GM21390 (cell line): Measurements from ENCODE around the gene BEST4.
"Not testable (repeated sequence)": the region's sequence is repeated elsewhere in the genome, so short reads cannot be mapped to it uniquely, and the experiment has no call there.

ENCODE experiments used
- ATAC-seq: cut with Tn5 transposase; IDR thresholded peaks from one replicate; pipeline ENCODE4 v1.9.1; 2021; ENCODE audit not compliant: unreplicated experiment

BEST4 gene

DNA sequence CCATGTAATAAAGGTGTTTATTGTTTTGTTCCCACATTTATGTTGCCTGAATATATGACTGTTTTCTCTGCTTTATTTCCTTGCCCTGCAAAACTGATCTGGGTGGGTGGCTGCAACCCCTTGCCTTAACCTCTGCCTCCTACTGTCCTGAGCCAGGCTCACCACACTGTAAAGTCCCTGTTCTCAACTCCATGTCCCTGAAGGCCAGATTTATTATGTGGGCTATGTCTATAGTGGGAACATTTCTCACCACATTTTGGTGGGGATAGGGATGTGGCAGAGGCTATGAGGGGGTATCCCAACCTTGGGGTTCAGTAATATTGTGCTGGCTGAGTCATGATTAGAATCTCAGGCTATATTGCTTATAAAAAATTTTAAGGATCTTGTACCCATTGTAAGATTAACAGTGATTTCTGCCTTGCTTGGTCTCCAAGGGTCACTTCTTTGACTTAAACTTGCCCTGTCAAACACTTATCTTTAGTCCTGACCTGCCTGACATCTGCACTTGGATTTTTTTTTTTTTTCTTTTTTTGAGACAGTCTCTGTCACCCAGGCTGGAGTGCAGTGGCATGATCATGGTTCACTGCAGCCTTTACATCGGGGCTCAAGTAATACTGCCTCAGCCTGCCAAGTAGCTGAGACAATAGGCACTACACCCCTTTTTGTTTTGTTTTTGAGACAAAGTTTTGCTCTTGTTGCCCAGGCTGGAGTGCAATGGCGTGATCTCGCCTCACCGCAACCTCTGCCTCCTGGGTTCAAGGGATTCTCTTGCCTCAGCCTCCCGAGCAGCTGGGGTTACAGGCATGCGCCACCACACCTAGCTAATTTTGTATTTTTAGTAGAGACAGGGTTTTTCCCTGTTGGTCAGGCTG is 9.0 kb downstream of the BEST4 start:
- ATAC-seq, result no peak

DNA sequence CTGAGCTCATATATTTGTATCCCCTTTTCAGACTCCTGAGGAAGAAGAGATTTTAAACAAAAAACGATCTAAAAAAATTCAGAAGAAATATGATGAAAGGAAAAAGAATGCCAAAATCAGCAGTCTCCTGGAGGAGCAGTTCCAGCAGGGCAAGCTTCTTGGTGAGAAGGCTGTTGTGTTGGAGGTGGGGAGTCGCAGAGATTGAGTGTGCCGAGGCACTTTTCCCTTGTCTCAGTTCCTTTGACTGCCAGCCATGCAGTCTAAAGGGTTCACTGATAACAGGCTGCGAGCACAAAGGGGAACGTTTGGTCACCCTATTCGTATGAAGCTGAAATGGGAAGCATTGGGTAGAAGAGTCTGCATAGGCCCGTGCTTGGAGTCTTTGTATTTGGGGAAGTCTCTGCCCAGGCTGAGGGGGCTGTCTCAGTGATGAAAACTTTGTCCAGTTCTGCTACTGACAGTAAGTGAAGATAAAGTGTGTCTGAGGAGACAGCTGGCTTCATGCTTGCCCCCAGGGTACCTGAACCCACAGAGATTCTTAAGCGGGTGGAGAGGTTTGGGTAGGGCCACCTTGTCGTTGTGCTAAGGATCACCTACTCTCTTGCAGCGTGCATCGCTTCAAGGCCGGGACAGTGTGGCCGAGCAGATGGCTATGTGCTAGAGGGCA is 9.9 kb downstream of the BEST4 start:
- no peak for ATAC-seq

DNA sequence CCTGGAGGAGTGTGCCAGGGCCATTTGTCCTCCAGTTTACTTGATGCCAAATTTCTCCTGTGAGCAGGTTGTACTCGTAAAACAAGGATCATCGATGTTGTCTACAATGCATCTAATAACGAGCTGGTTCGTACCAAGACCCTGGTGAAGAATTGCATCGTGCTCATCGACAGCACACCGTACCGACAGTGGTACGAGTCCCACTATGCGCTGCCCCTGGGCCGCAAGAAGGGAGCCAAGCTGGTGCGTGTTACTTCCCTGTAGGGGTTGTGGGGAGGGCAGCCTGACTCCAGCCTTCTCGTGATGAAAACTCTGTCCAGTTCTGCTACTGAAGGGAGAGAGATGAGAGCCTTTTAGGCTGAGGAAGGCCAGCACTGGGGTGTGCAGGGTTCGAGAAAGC is 10.4 kb downstream of the BEST4 start:
- no peak for ATAC-seq

DNA sequence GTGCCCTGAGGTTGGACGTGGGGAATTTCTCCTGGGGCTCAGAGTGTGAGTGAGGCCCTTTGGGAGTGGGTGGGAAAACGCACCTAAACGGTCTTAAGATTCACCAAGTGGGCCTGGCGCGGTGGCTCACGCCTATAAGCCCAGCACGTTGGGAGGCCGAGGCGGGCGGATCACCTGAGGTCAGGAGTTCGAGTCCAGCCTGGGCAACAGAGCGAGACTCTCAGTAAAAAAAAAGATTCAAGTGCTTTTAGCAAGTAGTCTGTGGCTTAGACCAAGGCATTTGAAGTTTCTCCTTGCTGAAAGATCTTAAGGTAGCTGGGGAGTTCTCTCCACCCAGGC is 11.3 kb downstream of the BEST4 start:
- no peak for ATAC-seq

DNA sequence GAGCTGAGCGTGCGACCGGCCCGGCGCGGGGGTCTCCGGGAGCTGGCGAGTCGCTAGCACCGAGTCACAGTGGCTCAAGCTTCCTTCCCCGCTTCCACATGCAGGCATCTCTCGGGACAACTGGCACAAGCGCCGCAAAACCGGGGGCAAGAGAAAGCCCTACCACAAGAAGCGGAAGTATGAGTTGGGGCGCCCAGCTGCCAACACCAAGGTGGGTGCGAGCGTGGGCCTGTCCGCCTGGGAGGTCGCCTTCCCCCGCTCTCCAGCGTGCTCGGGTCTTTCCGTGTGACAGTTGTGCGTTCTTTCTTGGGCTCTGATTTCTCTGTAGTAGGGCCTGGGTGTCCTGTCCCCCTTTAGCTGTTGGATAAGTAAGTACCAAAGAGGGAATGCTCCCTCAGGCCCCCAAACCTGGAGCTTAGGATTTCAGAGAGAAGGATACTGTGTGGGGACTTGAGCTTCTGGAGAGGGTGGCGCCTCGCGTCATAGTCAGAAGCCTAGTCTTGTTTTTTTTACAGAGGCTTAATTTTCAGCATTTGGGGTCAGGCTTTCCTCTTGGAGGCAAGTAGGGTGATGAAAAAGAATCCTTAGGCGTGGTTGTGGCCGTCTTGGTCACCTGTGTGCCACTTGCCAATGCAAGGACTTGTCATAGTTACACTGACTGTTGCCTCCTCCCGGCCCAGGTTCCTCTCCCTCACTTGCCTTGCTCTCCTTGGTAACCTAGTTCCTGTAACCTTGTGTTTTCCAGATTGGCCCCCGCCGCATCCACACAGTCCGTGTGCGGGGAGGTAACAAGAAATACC is 11.8 kb downstream of the BEST4 start:
- peak; percentile 15 for ATAC-seq

DNA sequence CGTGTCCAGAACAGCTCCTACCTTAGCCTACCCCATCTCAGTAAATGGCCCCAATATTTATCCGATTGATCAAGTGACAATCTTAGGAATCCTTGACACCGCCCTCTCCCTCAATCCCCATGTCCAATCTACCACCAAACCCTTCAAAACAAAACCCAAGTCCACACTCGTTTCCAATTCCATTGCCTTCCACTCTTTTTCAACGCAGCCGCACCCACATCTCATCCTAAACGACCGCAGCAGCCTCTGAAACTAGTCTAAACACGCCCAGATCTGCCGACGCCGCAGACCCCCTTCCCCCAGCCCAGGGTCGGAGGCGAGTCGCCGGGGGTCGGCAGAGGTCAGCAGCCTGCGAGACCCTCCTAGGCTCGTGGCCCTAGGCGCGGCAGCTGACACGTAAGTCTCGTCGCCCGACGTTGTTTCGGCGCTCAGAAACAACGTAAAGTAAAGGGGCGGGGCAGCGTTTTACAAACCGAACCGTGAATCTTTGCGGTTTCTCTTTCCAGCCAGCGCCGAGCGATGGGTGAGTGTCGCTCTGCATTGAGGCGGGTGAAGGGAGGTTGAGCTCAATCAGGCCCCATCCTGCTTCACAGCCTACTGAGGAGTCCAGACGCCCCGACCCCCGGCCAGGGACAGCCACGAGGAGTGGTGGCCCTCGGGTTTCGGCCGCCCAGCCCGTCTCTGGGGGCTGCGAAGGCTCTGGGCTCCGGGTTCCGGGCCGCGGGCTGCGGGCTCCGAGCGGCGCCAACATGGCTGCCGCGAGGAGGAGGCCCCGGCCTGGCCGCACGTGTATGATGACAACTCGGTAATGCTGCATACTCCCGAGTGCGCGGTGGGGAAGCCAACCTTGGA is 12.7 kb downstream of the BEST4 start, which contains the start of gene RPS8:
RPS8 (plus strand) TSS at position 463 of the 852 bp plus-strand sequence; CDS start at position 520, 57 bp downstream.
- peak; percentile 89 for ATAC-seq

DNA sequence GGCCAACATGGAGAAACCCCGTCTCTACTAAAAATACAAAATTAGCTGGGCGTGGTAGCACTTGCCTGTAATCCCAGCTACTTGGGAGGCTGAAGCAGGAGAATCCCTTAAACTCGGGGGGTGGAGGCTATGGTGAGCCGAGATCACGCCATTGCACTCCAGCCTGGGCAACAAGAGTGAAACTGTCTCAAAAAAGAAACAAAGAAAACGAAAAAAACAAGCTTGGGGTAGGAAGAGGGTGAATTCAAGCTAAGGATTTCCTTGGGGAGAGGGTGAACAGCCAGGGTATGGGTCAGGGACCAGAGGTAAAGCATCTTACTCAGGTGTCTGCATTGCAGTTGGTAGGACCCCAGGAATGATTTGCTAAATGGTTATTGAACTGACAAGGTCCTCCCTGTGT is 21.5 kb downstream of the BEST4 start:
- ATAC-seq, result not testable (repeated sequence)

DNA sequence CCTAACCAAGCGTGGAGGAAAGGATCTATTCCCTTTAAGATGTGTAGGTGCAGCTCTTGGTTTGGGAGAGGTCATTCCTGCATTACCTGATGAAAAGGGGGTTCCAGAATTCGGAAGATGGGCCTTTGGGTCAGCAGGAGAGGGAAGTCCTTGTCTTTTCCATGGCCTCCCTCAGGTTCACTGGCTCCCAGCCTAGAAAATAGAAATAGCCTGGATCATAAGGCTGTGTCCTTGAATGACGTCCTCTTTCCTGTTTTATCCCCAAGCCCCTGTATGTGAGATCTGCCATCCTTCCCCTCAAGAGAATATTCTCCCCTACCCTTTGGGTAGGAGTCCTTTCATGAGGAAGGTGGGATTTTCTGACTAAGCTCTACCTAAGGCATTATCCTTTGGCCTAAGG is 27.1 kb downstream of the BEST4 start:
- ATAC-seq, result no peak

DNA sequence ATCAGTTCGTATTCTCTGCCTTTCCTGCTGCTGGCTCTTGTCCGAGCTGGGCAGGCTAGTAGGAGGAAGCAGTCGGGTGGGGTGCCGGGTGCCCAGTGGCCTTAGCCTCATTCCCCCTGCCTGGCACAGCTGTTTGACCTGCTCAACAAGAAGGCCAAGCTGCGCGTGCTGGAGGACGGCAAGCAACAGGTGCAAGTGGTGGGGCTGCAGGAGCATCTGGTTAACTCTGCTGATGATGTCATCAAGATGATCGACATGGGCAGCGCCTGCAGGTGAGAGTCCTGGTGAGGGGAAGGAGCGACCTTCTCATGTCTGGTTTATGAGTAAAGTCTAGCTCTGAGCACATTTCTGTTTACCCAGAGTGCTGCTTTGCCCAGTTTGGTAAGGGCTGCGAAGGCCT is 28.9 kb downstream of the BEST4 start:
- no peak for ATAC-seq

DNA sequence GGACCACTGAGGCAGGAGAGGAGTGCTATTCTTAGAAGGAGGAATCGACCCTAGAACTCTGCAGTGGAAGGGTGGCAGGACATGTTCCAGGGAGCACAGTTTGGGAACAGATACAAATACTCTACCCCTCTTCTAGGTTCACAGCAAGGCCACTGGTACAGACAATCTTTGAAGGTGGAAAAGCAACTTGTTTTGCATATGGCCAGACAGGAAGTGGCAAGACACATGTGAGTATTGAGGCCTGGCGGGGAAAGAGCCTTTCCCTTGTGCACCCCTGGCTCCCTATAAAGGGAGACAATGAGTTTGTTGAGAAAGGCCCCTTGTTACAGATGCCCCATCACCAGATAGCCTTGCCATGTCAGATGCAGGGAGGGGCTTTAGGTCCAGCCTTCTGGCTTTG is 30.6 kb downstream of the BEST4 start:
- ATAC-seq, result no peak

DNA sequence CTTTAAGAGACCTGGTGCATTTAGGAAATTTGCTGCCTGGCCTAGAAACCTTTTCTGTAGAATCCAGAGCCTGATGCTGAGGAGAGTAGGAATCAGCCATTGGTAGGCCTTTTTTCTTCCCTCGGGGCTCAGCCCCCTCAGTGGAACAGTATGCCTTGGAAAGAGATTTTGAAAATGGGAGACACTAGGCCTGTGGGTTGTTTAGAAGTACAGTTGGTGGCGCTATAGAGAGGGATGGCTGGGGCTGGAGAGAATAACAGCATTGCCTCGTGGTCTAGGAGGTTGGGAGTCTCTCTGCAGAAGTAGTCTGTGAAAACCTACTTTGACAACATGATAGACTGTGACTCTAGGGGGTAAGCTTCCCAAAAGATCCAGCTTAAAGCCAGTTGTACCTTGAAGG is 40.1 kb downstream of the BEST4 start:
- no peak for ATAC-seq

DNA sequence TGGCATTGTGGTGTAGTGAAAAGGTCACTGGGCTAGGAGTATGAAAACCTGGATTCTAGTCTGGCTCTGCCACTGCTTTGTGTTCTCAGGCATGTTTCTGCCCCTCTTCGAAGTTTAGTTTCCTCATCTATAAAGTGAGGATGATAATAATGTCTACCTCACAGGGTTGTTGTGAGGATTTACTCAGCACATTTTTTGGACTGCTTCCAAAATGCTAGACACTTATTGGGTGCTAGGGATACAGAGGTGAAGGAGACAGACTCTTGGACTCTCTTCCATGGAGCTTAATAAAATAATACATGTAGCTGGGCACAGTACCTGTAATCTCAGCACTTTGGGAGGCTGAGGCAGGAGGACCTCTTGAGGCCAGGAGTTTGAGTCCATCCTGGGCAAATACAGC is 44.8 kb downstream of the BEST4 start:
- no peak for ATAC-seq

DNA sequence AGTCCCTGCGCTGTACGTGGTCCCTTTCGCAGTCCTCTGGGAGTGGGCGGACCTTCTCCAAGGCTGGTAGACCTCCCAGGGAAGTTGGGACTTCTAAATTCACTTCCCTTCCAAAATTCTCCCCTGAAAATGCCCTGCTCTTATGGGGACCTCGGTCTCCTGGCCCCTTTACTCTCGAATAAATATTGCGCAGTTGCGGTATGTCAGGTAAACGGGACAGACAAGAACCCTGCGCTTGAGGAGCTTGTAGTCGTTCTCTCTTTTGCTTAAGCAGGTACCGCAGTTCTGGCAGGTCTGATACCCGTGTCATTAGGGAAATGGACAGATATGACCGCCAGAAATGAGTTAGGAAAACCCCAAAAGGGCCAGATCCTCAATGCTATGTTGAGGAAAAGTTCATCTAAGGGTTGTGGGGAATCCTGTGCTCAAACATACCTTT is 47.8 kb downstream of the BEST4 start:
- ATAC-seq, result no peak

DNA sequence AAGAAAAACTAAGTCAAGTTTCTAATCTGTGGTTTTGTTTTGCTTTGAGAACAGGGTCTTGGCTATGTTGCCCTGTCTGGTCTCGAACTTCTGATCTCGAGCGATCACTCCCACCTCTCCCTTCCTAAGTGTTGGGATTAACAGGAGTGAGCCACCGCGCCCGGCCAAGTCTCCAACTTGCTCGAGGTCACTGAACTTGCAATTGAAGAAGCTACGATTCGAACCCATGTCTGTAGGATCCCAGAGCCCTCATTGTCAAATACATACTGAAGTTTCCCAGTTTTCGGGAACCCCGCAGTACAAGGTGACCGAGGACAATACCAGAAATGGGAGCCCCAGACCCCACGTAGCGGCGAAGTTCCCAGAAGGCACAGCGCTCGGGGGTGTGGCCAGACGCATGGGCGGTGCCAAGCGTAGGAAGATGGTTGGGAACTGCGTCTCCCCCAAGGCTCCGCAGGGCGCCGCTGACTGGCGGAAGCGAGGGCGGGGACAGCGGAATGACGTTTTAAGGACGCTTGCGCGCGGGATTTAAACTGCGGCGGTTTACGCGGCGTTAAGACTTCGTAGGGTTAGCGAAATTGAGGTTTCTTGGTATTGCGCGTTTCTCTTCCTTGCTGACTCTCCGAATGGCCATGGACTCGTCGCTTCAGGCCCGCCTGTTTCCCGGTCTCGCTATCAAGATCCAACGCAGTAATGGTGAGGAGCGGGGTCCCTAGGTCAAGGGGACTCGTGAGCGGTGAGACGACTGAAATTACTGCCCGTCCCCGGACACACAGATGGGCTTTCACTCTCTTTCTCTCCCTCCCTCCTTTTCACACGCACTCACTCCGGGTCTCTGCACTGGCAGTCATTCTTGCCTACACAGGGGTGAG is 48.4 kb downstream of the BEST4 start, which contains the start of gene KIF2C:
KIF2C (plus strand) TSS at position 531 of the 872 bp plus-strand sequence; CDS start at position 627, 96 bp downstream.
- peak; percentile 95 for ATAC-seq

DNA sequence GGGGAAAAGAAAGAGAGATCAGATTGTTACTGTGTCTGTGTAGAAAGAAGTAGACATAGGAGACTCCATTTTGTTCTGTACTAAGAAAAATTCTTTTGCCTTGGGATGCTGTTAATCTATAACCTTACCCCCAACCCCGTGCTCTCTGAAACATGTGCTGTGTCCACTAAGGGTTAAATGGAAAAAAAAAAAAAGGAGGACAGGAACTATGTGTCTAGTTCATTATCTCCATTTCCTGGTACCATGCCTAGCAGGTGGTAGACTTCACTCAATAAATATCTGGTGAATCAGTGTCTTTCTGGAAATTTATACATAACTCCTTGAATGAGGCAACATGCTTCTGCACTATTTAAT is 49.0 kb downstream of the BEST4 start:
- not testable (repeated sequence) for ATAC-seq

DNA sequence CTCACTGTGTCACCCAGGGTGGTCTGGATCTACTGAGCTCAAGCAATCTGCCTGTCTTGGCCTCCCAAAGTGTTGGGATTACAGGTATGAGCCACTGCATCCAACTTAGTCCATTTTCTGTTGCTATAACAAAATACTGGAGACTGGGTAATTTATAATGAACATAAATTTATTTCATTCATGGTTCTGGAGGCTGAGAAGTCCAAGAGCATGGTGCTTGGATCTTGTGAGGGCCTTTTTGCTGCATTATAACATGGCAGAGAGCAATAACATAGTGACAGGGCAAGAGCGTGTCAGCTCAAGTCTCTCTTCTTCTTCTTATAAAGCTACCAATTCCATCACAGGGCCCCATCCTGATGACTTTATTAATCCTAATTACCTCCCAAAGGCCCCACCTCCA is 52.0 kb downstream of the BEST4 start:
- no peak for ATAC-seq

DNA sequence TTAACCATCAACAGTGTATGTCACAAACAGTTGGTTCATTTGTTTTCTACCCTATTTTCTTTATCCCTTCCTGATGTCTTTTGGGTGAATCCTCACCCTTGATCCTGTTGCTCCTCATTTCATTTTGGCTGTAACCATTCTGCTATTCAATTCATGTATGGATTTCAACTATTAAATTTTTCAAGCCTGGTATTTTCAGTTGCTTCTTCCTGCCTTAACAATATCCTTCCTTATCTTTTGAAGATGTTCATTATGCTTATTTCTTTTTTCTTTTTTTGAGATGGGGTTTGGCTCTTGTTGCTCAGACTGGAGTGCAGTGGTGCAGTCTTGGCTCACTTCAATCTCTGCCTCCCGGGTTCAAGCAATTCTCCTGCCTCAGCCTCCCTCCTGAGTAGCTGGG is 54.2 kb downstream of the BEST4 start:
- no peak for ATAC-seq
